OCI-LY7 (cell line): ENCODE measurements around the gene ZIC5. TPM values are rescaled to one million over a fixed set of nuclear protein-coding genes. Genes with fewer than 3 reads are reported as not detected.

Source experiments
- BruUV-seq: library from RNA; stranded (reverse); fragments of 400-500 nt; replicated peaks from 2 replicates; lab custom pipeline; 2021; lab: Mats Ljungman, UMichigan
- CTCF ChIA-PET: fragments of 300-600 bp; sonication (Branson Sonifier 250); formaldehyde crosslinking; loops from one replicate; lab custom pipeline; 2022; ENCODE audit warnings: antibody characterized with exemption; ENCODE audit not compliant: unreplicated experiment; lab: Charles Lee
- POLR2A ChIA-PET: fragments of 300-600 bp; sonication (Branson Sonifier 250); formaldehyde crosslinking; loops from one replicate; lab custom pipeline; 2022; ENCODE audit warnings: antibody characterized with exemption; lab: Charles Lee
- DNase-seq: peaks from one replicate; pipeline ENCODE4 v3.0.0-alpha.2; 2015; ENCODE audit warnings: low spot score
- H2AFZ ChIP-seq: fragments of 200-600 bp; sonication (generic), shearing (Covaris generic); 2 replicates; pipeline ENCODE4 v1.6.1; 2014; ENCODE audit warnings: mild to moderate bottlenecking, antibody characterized with exemption, low read length, moderate library complexity
- H3K27ac ChIP-seq: fragments of 200-600 bp; sonication (generic); 2 replicates; pipeline ENCODE4 v1.5.1; 2014; ENCODE audit warnings: mixed run types, low read depth, mild to moderate bottlenecking, moderate library complexity, low read length, inconsistent platforms; ENCODE audit not compliant: poor library complexity, severe bottlenecking
- H3K36me3 ChIP-seq: fragments of 200-600 bp; sonication (generic); 2 replicates; pipeline ENCODE4 v1.6.1; 2014; ENCODE audit warnings: mild to moderate bottlenecking, antibody characterized with exemption, low read length, moderate library complexity, mixed read lengths; ENCODE audit not compliant: insufficient read depth
- H3K4me1 ChIP-seq: fragments of 200-600 bp; sonication (generic); 2 replicates; pipeline ENCODE4 v1.5.1; 2014; ENCODE audit warnings: mild to moderate bottlenecking, low read length; ENCODE audit not compliant: insufficient read depth, poor library complexity, severe bottlenecking
- H3K4me2 ChIP-seq: fragments of 200-600 bp; sonication (generic); 2 replicates; pipeline ENCODE4 v1.6.1; 2014; ENCODE audit warnings: mild to moderate bottlenecking, low read length
- H3K4me3 ChIP-seq: fragments of 200-600 bp; sonication (generic); 2 replicates; pipeline ENCODE4 v1.5.1; 2014; ENCODE audit warnings: mild to moderate bottlenecking, low read depth, low read length; ENCODE audit not compliant: poor library complexity, severe bottlenecking
- H3K79me2 ChIP-seq: fragments of 200-600 bp; sonication (generic); 2 replicates; pipeline ENCODE4 v1.6.1; 2016; ENCODE audit warnings: low read depth, mild to moderate bottlenecking, low read length, moderate library complexity, mixed read lengths; ENCODE audit not compliant: insufficient read depth
- H3K9me2 ChIP-seq: fragments of 200-600 bp; sonication (generic); 2 replicates; pipeline ENCODE4 v1.6.1; 2016; ENCODE audit warnings: mild to moderate bottlenecking, low read length, mixed read lengths; ENCODE audit not compliant: insufficient read depth
- H3K9me3 ChIP-seq: fragments of 200-600 bp; sonication (generic); 2 replicates; pipeline ENCODE4 v1.6.1; 2014; ENCODE audit warnings: mild to moderate bottlenecking, mixed run types, low read length, mixed read lengths
- H4K20me1 ChIP-seq: fragments of 200-600 bp; sonication (generic); 2 replicates; pipeline ENCODE4 v1.6.1; 2014; ENCODE audit warnings: mild to moderate bottlenecking, antibody characterized with exemption, low read length, moderate library complexity, mixed read lengths; ENCODE audit not compliant: insufficient read depth
- CTCF ChIP-seq: fragments of 200-600 bp; sonication (generic); conservative IDR thresholded peaks from 2 replicates; pipeline ENCODE4 v1.5.1; 2014; ENCODE audit warnings: mild to moderate bottlenecking, antibody characterized with exemption, low read length, moderate library complexity, mixed read lengths
- EZH2phosphoT487 ChIP-seq: fragments of 200-600 bp; sonication (generic); IDR thresholded peaks from 2 replicates; pipeline ENCODE4 v1.6.1; 2018; ENCODE audit warnings: low read depth, borderline replicate concordance, mild to moderate bottlenecking, mixed run types, antibody characterized with exemption, low read length, moderate library complexity, mixed read lengths
- intact Hi-C: fragments of 100-400 bp; cut with micrococcal nuclease; formaldehyde crosslinking; loops from one replicate; pipeline ENCODE4 v1.10.0; 2022; ENCODE audit not compliant: unreplicated experiment
- total RNA-seq, 2 experiments: library from RNA; depleted of rRNA in 1 of 2; stranded (reverse); fragments of >200 nt in 1 of 2; shearing (Covaris generic) in 1 of 2; gene quantifications; 2 replicates each; pipeline ENCODE4 v1.2.3, GENCODE V29; 2014 to 2022

The ZIC5 gene
- total RNA-seq, 2 experiments from 2014 or later, result not detected

DNA sequence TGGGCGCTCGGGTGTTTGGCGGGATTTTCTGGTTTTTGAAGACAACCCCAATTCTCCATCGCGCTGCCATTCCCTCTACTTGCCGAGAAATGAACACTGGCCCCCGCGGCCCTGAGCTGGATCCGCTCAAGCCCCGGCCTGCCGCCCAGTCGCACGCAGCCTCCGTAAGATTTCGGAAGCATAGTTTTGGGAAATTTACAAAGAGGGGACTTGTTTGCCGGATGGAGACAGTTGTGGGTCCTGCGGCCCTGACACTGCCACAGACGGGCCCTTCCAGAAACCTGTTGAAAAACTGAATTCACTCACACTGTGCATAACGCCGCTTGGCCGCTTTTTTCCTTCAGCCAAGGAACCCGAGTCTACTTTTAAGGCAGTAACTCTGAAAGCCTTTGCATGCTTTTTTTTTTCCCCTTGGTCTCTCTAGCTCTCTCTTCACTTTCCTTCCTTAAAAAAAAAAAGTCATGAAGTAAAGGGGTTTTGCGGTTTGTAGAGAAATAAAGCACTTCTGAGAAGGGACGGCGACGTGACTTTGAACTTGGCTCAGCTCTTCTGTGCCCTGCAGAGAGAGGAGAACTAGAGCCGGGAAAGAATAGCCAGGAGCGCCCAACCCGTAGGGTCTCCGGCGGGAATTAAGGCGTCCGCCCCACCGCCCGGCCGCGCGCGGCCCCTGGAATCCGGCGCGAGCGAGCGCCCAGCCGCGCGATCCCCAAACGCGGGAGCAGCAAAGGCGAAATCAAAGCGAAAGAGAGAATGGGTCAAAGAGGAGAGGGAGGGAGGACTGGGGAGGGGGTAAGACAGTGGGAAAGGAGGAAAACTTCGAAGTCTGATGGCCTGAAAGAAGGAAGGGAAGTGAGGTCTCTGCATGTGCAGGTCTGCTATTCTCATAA, 6.6 kb upstream of the ZIC5 start:
- Histone ChIP-seq H3K4me1 (no peaks in the 10 kb centered on the region), H3K9me2 (no peaks in the 10 kb centered on the region), H3K4me2 (no peak overlapping the region), H3K4me3 (no peak overlapping the region), H3K27ac (no peak overlapping the region), H3K9me3 (no peaks in the 10 kb centered on the region), H2AFZ (no peak overlapping the region), H4K20me1 (no peaks in the 10 kb centered on the region), H3K36me3 (no peaks in the 10 kb centered on the region), H3K79me2 (no peaks in the 10 kb centered on the region)
- no peak for TF ChIP-seq CTCF
- TF ChIP-seq EZH2phosphoT487, result no peak
- no peak for DNase-seq
- ChIA-PET POLR2A (no interaction called here), CTCF (no interaction called here)
- intact Hi-C loops, result no loop called here
- no TSS peak for BruUV-seq

DNA sequence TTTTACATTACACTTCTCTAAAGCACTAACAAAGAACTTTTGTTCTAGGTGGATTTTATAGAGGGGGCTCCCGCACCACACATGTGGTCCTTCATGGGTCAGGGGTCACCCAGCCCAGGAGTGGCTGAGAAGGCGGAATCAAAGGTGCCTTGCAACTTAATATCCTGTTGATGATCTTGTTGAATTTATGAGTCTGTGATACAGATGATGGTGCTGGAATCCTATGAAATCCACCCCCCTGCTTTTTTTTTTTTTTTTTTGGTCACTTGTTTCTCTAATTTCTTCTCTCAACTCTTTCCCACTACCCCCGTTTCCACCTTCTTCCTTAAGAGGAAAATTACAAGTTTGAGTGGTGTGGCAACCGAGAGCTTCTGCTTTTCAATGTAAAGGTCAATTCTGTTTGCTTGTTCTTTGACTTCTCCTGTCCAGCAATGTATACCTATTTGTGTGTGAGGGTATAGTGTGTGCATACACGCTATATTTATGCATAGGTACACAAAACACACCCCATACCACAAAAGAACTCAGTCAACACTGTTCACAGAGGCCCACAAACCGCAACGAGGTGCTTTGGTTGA, 5.9 kb upstream of the ZIC5 start:
- ChIA-PET POLR2A (no interaction called here), CTCF (no interaction called here)
- H3K4me1 ChIP-seq, result no peaks in the 10 kb centered on the region
- H3K27ac ChIP-seq, result no peak overlapping the region
- H3K4me3 ChIP-seq, result no peak overlapping the region
- H2AFZ ChIP-seq, result no peak overlapping the region
- no peak overlapping the region for H3K4me2 ChIP-seq
- no peaks in the 10 kb centered on the region for H3K36me3 ChIP-seq
- no peaks in the 10 kb centered on the region for H4K20me1 ChIP-seq
- H3K79me2 ChIP-seq, result no peaks in the 10 kb centered on the region
- H3K9me3 ChIP-seq, result no peaks in the 10 kb centered on the region
- H3K9me2 ChIP-seq, result no peaks in the 10 kb centered on the region
- no peak for DNase-seq
- intact Hi-C loops, result no loop called here
- BruUV-seq, result no TSS peak
- no peak for TF ChIP-seq EZH2phosphoT487
- TF ChIP-seq CTCF, result no peak

DNA sequence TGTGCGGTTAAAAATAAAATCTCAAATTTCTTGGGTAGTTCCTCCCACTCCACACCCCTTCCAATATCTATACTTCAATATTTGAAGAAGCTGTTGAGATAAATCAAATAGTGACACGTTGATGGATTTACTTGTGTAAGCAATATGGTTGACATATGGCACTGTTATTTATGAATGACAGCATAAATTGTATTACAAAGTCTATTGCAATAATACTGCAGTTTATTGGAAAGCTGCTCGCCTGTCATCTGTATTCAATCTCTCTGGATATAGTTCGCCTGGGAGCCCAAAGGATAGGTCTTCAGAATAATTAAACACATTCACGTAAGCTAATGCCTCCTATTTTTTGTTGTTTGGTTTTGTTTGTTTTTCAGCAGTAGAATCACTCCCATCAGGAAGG, 5.0 kb upstream of the ZIC5 start:
- Histone ChIP-seq H3K4me3 (no peak overlapping the region), H3K4me2 (no peak overlapping the region), H3K9me3 (no peaks in the 10 kb centered on the region), H3K4me1 (no peaks in the 10 kb centered on the region), H3K9me2 (no peaks in the 10 kb centered on the region), H2AFZ (no peak overlapping the region), H3K27ac (no peak overlapping the region), H3K36me3 (no peaks in the 10 kb centered on the region), H3K79me2 (no peaks in the 10 kb centered on the region), H4K20me1 (no peaks in the 10 kb centered on the region)
- POLR2A ChIA-PET, result no interaction called here
- TF ChIP-seq EZH2phosphoT487, result no peak
- TF ChIP-seq CTCF, result no peak
- CTCF ChIA-PET, result no interaction called here
- no TSS peak for BruUV-seq
- intact Hi-C loops, result no loop called here
- no peak for DNase-seq
